HEK293T (cell line): ENCODE results near the gene GALM.

Source experiments
- CTCF ChIA-PET: fragments of 350-600 bp; formaldehyde crosslinking; extraction: SDS; loops from one replicate; lab custom pipeline; 2021; ENCODE audit warnings: antibody characterized with exemption, inconsistent platforms; lab: Yijun Ruan, JAX
- POLR2A ChIA-PET: fragments of 350-600 bp; formaldehyde crosslinking; extraction: SDS; loops from one replicate; lab custom pipeline; 2020; ENCODE audit warnings: antibody characterized with exemption, inconsistent platforms; lab: Yijun Ruan, JAX
- DNase-seq: peaks from one replicate; pipeline ENCODE4 v3.0.0; 2012; ENCODE audit warnings: mixed read lengths; ENCODE audit errors: extremely low spot score
- ARNT ChIP-seq: fragments of 450-650 bp; IDR thresholded peaks from 2 replicates; pipeline ENCODE4 v1.6.1; 2017; ENCODE audit warnings: mild to moderate bottlenecking
- BHLHE40 ChIP-seq: fragments of 450-650 bp; IDR thresholded peaks from 2 replicates; pipeline ENCODE4 v1.6.1; 2016; ENCODE audit warnings: mild to moderate bottlenecking, moderate library complexity, borderline replicate concordance
- CTBP1 ChIP-seq: fragments of 450-650 bp; IDR thresholded peaks from 2 replicates; pipeline ENCODE4 v1.6.1; 2016; ENCODE audit warnings: borderline replicate concordance
- ELF4 ChIP-seq: fragments of 450-650 bp; IDR thresholded peaks from 2 replicates; pipeline ENCODE4 v1.6.1; 2017; ENCODE audit warnings: antibody characterized with exemption
- FOXA1 ChIP-seq: fragments of 450-650 bp; IDR thresholded peaks from 2 replicates; pipeline ENCODE4 v1.6.1; 2016; ENCODE audit warnings: mild to moderate bottlenecking
- FOXK2 ChIP-seq: fragments of 450-650 bp; IDR thresholded peaks from 2 replicates; pipeline ENCODE4 v1.6.1; 2016; ENCODE audit warnings: mild to moderate bottlenecking
- FOXM1 ChIP-seq: fragments of 450-650 bp; IDR thresholded peaks from 2 replicates; pipeline ENCODE4 v1.6.1; 2017; ENCODE audit warnings: mild to moderate bottlenecking, borderline replicate concordance
- HDGF ChIP-seq: fragments of 450-650 bp; IDR thresholded peaks from 2 replicates; pipeline ENCODE4 v1.6.1; 2017; ENCODE audit warnings: antibody characterized with exemption, borderline replicate concordance
- L3MBTL2 ChIP-seq: fragments of 450-650 bp; conservative IDR thresholded peaks from 2 replicates; pipeline ENCODE4 v1.6.1; 2016; ENCODE audit warnings: mild to moderate bottlenecking
- LEF1 ChIP-seq: fragments of 450-650 bp; IDR thresholded peaks from 2 replicates; pipeline ENCODE4 v1.6.1; 2017; ENCODE audit warnings: mild to moderate bottlenecking, borderline replicate concordance
- NFRKB ChIP-seq: fragments of 450-650 bp; IDR thresholded peaks from 2 replicates; pipeline ENCODE4 v1.6.1; 2016; ENCODE audit warnings: mild to moderate bottlenecking, moderate library complexity
- SP1 ChIP-seq: fragments of 450-650 bp; IDR thresholded peaks from 2 replicates; pipeline ENCODE4 v1.6.1; 2017
- SUZ12 ChIP-seq: fragments of 450-650 bp; IDR thresholded peaks from 2 replicates; pipeline ENCODE4 v1.6.1; 2016; ENCODE audit warnings: mild to moderate bottlenecking
- TARDBP ChIP-seq: fragments of 450-650 bp; IDR thresholded peaks from 2 replicates; pipeline ENCODE4 v1.6.1; 2016
- ZNF384 ChIP-seq: fragments of 450-650 bp; IDR thresholded peaks from 2 replicates; pipeline ENCODE4 v1.6.1; 2016
- TF ChIP-seq, protein P1 (sequence below): fragments of 450-650 bp; IDR thresholded peaks from 2 replicates; pipeline ENCODE4 v1.6.1; 2016

Gene GALM

GRCh38 chr2:38763228-38763627 is 97.3 kb downstream of the GALM start:
- TF ChIP-seq CTBP1 (no peak), ZNF384 (no peak), FOXA1 (no peak), HDGF (no peak), ELF4 (no peak), L3MBTL2 (no peak), TARDBP (no peak), SP1 (no peak), SUZ12 (no peak), FOXM1 (no peak), NFRKB (no peak), LEF1 (no peak)
- TF ChIP-seq, protein P1, sequence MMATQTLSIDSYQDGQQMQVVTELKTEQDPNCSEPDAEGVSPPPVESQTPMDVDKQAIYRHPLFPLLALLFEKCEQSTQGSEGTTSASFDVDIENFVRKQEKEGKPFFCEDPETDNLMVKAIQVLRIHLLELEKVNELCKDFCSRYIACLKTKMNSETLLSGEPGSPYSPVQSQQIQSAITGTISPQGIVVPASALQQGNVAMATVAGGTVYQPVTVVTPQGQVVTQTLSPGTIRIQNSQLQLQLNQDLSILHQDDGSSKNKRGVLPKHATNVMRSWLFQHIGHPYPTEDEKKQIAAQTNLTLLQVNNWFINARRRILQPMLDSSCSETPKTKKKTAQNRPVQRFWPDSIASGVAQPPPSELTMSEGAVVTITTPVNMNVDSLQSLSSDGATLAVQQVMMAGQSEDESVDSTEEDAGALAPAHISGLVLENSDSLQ, result no peak
- POLR2A ChIA-PET, result interaction anchor here (6.8 kb wide), 1 partner anchor 12 kb away, joined by 59 read pairs; the partner anchor contains the start of gene SRSF7
- CTCF ChIA-PET, result no interaction called here

DNA sequence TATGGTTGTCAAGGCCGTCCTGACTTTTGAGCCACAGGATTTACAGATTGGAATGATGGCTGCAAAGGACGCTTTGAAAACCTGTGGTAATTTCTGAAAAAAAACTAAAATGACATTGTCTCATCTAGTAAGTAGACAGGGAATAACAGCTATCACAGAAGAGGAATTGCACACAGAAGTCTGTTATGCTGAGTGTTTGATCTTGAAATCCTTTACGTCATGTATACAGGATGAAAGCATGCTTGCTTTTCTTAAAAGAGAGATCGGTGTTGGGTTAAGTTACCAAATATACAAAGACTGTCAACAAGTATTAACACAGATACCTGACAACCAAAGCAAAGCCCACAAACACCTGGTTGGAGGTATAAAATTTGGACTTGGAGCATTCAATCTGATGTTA is 97.8 kb downstream of the GALM start:
- ChIA-PET POLR2A (interaction anchor here (6.8 kb wide), 1 partner anchor 13 kb away, joined by 59 read pairs; the partner anchor contains the start of gene SRSF7), CTCF (no interaction called here)
- no peak for DNase-seq
- no peak for TF ChIP-seq ELF4
- no peak for TF ChIP-seq FOXK2
- no peak for TF ChIP-seq TARDBP
- no peak for TF ChIP-seq L3MBTL2
- no peak for TF ChIP-seq HDGF
- no peak for TF ChIP-seq NFRKB
- TF ChIP-seq SP1, result no peak
- TF ChIP-seq FOXA1, result no peak
- TF ChIP-seq BHLHE40, result no peak
- no peak for TF ChIP-seq LEF1
- no peak for TF ChIP-seq FOXM1
- no peak for TF ChIP-seq ZNF384
- TF ChIP-seq CTBP1, result no peak
- TF ChIP-seq SUZ12, result no peak
- TF ChIP-seq, protein P1, result no peak
- no peak for TF ChIP-seq ARNT

More at GRCh38 chr2:38763228-38763627, 97.3 kb downstream of the GALM start:
- DNase-seq, result no peak

DNA sequence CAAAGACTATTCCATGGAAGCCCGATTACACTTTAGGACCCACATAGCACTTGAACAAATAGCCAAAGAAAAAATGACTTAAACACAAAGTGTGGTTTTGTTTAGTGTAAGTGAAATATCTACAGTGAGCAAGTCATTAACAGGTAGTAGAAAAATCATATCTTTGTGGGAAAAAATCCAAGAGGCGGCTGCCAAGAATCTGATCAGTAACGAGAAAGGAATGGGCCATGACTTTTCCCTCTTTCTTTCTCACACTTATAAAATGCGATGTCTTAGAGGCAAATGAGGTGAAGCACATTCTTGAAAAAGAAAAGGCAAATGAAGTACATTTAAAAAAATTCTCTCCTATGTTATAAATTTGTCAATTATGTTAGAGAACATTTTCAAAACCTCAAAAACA is 99.2 kb downstream of the GALM start:
- no peak for DNase-seq
- TF ChIP-seq, protein P1, result no peak
- TF ChIP-seq L3MBTL2 (no peak), NFRKB (no peak), ZNF384 (no peak), BHLHE40 (no peak), SUZ12 (no peak), LEF1 (no peak), ARNT (no peak), FOXM1 (no peak), HDGF (no peak), CTBP1 (no peak), TARDBP (no peak), SP1 (no peak), FOXA1 (no peak)
- ChIA-PET POLR2A (interaction anchor here (6.8 kb wide), 1 partner anchor 14 kb away, joined by 59 read pairs; the partner anchor contains the start of gene SRSF7), CTCF (no interaction called here)

- POLR2A ChIA-PET, result interaction anchor here (6.8 kb wide), 1 partner anchor 14 kb away, joined by 59 read pairs; the partner anchor contains the start of gene SRSF7
- TF ChIP-seq SP1 (no peak), NFRKB (no peak), BHLHE40 (no peak), HDGF (no peak), FOXK2 (no peak), FOXA1 (no peak), CTBP1 (no peak)
- TF ChIP-seq, protein P1, result no peak
- no peak for DNase-seq
- CTCF ChIA-PET, result no interaction called here
Observed at GRCh38 chr2:38765551-38765950, 99.6 kb downstream of the GALM start.

DNA sequence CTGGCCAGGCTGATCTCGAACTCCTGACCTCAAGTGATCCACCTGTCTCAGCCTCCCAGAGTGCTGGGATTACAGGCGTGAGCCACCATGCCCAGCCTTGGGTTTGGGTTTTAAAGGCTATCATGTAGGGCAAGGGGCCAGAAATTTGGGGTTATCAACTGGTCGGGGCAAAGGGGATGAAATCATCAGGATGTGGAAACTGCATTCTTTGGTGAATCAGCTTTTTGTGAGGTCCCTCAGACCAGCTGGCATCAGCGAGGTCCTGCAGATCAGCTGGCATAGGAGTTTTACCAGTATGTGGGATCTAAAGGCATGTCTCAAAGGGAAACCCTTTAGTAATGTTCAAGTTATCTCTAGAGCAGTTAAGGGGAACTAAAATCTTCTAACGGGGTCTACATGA is 105.7 kb downstream of the GALM start:
- TF ChIP-seq SP1 (no peak), FOXK2 (no peak), L3MBTL2 (no peak), SUZ12 (no peak), NFRKB (no peak), FOXM1 (no peak), ARNT (no peak), HDGF (no peak), BHLHE40 (no peak), FOXA1 (no peak), CTBP1 (no peak), ZNF384 (no peak)
- TF ChIP-seq, protein P1, result no peak
- CTCF ChIA-PET, result no interaction called here
- DNase-seq, result no peak
- POLR2A ChIA-PET, result interaction anchor here (0.6 to 4.9 kb wide), 2 partner anchors 21 to 251 kb away, joined by 3 to 44 read pairs; partner anchors contain the start of gene SRSF7
